Spleen (tissue), 7 donors: ENCODE data around the gene TSHZ3.

ENCODE experiments used
- CTCF ChIP-seq, 11 experiments: fragments of 200-600 bp in 7 of 11; fragments of 450-650 bp in 4 of 11; sonication (generic) in 4 of 11; IDR thresholded peaks in 8 of 11; conservative IDR thresholded peaks in 3 of 11; 1 replicate in 7 of 11; 2 replicates in 4 of 11; pipeline versions ENCODE4 v1.4.0 to v1.8.0; 2016 to 2021; ENCODE audit warnings: antibody characterized with exemption in 11 of 11, inconsistent platforms in 4 of 11, mild to moderate bottlenecking in 1 of 11
- POLR2A ChIP-seq, 3 donors: fragments of 450-650 bp; IDR thresholded peaks; one replicate each; pipeline ENCODE4 v1.5.1; 2017; ENCODE audit warnings: antibody characterized with exemption in 3 of 3, mild to moderate bottlenecking in 1 of 3
- POLR2AphosphoS5 ChIP-seq, 3 donors: sonication (generic); formaldehyde crosslinking; IDR thresholded peaks; one replicate each; pipeline ENCODE4 v1.5.1; 2017; ENCODE audit warnings: antibody characterized with exemption in 3 of 3
- donor health status: DM: no; HTN: no; CAD: no; lungs with moderate emphysema.
- donor health status: DM: no; HTN: no; CAD: no.
- donor health status: DM: no; HTN: no; CAD: no.

GRCh38 chr19:31349160-31349881 lies at the start of gene TSHZ3:
- TF ChIP-seq POLR2A (IDR thresholded peaks at IDR 0.05) (no peak), CTCF (IDR thresholded peaks at IDR 0.05 in 8 of 11, conservative IDR thresholded peaks at IDR 0.05 in 3 of 11) (peak in 3 of 11 experiments; percentile 10 to 22 (median 19)), POLR2AphosphoS5 (IDR thresholded peaks at IDR 0.05) (peak; percentile 32 to 72 (median 62))
